ENCODE data around the gene ADAM15. TPM values are rescaled to one million over a fixed set of nuclear protein-coding genes. Genes with fewer than 3 reads are reported as not detected.

ADAM15 gene
- total and polyA plus RNA-seq, 4 donors: 10.8 to 26.8 (median 17.5) TPM

DNA sequence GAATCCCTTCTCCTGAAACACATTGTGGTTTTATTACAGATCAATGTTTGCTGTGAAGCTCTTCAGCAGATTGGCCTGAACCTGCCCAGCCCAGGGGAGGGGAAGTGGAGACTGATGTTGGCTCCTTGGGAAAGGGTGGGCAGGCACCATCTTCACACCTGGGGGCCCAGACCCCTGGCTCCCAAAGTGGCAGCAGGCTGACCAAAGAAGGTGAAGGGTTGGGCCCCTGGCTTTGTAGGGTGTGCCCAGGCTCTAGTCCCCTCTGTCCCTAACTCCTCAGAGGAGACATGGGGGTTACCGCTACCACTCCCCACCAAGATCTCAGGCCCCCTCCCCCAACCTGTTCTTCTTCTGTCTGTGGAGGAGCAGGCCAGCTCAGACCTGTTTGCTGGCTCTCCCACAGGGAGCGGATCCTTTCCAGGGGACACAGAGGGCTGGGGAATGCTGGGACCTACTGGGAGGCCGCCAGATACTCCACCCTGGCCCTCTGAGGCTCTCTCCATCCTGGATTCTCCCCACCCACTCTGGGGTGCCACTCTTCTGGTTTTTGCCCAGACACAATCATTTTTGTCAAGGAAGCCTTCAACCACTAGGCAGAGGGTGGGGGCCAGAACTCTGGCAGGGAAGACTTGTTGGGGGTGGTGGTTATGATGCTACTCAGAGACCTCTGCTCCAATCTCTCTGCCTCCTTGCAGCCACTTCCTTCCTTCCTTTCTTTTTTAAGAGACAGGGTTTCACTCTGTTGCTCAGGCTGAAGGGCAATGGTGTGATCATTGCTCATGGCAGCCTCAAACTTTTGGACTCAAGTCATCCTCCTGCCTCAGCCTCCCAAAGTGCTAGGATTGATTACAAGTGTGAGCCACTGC is 22.5 kb downstream of the ADAM15 start:
- peaks cover 4 to 12% (median 7%) of the 10 kb centered on the region in 4 donors for H3K4me1 ChIP-seq (ENCODE audit: control insufficient read depth in 4 of 4, insufficient read depth in 4 of 4, low read length in 3 of 4)
- H3K9ac ChIP-seq (ENCODE audit: low read depth in 1 of 2, low read length in 2 of 2): no peak overlapping the region
- no peaks in the 10 kb centered on the region for H3K9me3 ChIP-seq (ENCODE audit: control insufficient read depth in 4 of 4, low read length in 3 of 4)
- no peaks in the 10 kb centered on the region for H3K27me3 ChIP-seq (ENCODE audit: control insufficient read depth in 4 of 4, insufficient read depth in 4 of 4, low read length in 3 of 4)
- H3K4me3 ChIP-seq (ENCODE audit: low read depth in 1 of 3, low read length in 3 of 3): no peak overlapping the region
- 92% methylated on average over 3 of the region's 3 CpGs for WGBS
- H3K27ac ChIP-seq (ENCODE audit: low read depth in 1 of 2, low read length in 2 of 2): no peak overlapping the region
- H3K36me3 ChIP-seq (ENCODE audit: control insufficient read depth in 4 of 4, insufficient read depth in 3 of 4, low read depth in 1 of 4, low read length in 3 of 4): peaks cover 0 to 2% (median 0%) of the 10 kb centered on the region in 4 donors
- DNase-seq (ENCODE audit: low spot score): no peak
- TF ChIP-seq EGR1 (IDR thresholded peaks at IDR 0.05; ENCODE audit: low read depth in 2 of 2) (no peak), HNF4G (IDR thresholded peaks at IDR 0.05) (no peak), SP1 (IDR thresholded peaks at IDR 0.05) (no peak), GABPA (IDR thresholded peaks at IDR 0.05 in 1 of 2, conservative IDR thresholded peaks at IDR 0.05 in 1 of 2) (no peak), TAF1 (conservative IDR thresholded peaks at IDR 0.05) (no peak), NR2F2 (IDR thresholded peaks at IDR 0.05) (no peak), YY1 (IDR thresholded peaks at IDR 0.05) (no peak), FOXA1 (IDR thresholded peaks at IDR 0.05) (no peak), RXRA (IDR thresholded peaks at IDR 0.05) (no peak), FOXA2 (IDR thresholded peaks at IDR 0.05) (no peak), RAD21 (IDR thresholded peaks at IDR 0.05) (no peak), HNF4A (conservative IDR thresholded peaks at IDR 0.05) (no peak), JUND (IDR thresholded peaks at IDR 0.05) (no peak)
- TF ChIP-seq, protein P1, sequence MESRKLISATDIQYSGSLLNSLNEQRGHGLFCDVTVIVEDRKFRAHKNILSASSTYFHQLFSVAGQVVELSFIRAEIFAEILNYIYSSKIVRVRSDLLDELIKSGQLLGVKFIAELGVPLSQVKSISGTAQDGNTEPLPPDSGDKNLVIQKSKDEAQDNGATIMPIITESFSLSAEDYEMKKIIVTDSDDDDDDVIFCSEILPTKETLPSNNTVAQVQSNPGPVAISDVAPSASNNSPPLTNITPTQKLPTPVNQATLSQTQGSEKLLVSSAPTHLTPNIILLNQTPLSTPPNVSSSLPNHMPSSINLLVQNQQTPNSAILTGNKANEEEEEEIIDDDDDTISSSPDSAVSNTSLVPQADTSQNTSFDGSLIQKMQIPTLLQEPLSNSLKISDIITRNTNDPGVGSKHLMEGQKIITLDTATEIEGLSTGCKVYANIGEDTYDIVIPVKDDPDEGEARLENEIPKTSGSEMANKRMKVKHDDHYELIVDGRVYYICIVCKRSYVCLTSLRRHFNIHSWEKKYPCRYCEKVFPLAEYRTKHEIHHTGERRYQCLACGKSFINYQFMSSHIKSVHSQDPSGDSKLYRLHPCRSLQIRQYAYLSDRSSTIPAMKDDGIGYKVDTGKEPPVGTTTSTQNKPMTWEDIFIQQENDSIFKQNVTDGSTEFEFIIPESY (IDR thresholded peaks at IDR 0.05): no peak
- TF ChIP-seq, protein P2, sequence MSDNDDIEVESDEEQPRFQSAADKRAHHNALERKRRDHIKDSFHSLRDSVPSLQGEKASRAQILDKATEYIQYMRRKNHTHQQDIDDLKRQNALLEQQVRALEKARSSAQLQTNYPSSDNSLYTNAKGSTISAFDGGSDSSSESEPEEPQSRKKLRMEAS (IDR thresholded peaks at IDR 0.05): no peak
- TF ChIP-seq, protein P3, sequence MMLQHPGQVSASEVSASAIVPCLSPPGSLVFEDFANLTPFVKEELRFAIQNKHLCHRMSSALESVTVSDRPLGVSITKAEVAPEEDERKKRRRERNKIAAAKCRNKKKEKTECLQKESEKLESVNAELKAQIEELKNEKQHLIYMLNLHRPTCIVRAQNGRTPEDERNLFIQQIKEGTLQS (IDR thresholded peaks at IDR 0.05): no peak
- TF ChIP-seq, protein P4, sequence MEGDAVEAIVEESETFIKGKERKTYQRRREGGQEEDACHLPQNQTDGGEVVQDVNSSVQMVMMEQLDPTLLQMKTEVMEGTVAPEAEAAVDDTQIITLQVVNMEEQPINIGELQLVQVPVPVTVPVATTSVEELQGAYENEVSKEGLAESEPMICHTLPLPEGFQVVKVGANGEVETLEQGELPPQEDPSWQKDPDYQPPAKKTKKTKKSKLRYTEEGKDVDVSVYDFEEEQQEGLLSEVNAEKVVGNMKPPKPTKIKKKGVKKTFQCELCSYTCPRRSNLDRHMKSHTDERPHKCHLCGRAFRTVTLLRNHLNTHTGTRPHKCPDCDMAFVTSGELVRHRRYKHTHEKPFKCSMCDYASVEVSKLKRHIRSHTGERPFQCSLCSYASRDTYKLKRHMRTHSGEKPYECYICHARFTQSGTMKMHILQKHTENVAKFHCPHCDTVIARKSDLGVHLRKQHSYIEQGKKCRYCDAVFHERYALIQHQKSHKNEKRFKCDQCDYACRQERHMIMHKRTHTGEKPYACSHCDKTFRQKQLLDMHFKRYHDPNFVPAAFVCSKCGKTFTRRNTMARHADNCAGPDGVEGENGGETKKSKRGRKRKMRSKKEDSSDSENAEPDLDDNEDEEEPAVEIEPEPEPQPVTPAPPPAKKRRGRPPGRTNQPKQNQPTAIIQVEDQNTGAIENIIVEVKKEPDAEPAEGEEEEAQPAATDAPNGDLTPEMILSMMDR (IDR thresholded peaks at IDR 0.05; ENCODE audit: low read depth, low read length, missing input control): no peak
- TF ChIP-seq, protein P5, sequence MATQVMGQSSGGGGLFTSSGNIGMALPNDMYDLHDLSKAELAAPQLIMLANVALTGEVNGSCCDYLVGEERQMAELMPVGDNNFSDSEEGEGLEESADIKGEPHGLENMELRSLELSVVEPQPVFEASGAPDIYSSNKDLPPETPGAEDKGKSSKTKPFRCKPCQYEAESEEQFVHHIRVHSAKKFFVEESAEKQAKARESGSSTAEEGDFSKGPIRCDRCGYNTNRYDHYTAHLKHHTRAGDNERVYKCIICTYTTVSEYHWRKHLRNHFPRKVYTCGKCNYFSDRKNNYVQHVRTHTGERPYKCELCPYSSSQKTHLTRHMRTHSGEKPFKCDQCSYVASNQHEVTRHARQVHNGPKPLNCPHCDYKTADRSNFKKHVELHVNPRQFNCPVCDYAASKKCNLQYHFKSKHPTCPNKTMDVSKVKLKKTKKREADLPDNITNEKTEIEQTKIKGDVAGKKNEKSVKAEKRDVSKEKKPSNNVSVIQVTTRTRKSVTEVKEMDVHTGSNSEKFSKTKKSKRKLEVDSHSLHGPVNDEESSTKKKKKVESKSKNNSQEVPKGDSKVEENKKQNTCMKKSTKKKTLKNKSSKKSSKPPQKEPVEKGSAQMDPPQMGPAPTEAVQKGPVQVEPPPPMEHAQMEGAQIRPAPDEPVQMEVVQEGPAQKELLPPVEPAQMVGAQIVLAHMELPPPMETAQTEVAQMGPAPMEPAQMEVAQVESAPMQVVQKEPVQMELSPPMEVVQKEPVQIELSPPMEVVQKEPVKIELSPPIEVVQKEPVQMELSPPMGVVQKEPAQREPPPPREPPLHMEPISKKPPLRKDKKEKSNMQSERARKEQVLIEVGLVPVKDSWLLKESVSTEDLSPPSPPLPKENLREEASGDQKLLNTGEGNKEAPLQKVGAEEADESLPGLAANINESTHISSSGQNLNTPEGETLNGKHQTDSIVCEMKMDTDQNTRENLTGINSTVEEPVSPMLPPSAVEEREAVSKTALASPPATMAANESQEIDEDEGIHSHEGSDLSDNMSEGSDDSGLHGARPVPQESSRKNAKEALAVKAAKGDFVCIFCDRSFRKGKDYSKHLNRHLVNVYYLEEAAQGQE (IDR thresholded peaks at IDR 0.05): no peak
